SIG-M5 treated with dmso at 0.1 percent for 504 hours (cell line): ENCODE measurements around the gene ARHGEF2.
"Not testable (repeated sequence)": the region's sequence is repeated elsewhere in the genome, so short reads cannot be mapped to it uniquely, and the experiment has no call there.

Source experiments
- DNase-seq: peaks from one replicate; lab custom pipeline; 2025; ENCODE audit not compliant: unreplicated experiment; lab: John Stamatoyannopoulos, UW

The ARHGEF2 gene

DNA sequence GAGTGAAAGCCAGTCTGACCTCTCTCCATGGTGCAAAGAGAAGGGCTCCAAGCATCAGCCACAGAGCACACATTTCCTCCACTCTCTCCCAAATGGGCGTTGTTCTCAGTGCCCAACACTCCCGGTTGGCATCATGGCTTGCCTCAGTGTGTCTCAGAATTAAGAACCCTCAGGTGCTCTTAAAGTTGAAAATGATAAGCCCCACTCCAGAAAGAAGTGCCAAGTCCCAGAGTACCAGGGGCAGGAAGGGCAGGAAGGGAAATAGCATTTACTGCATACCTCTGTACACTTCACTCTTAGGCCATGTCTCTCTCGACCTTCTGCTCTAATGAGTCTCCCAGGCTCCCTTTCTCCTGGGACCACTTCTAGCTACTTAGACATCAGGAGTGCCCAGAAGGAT is 15.2 kb upstream of the ARHGEF2 start:
- DNase-seq: no peak

DNA sequence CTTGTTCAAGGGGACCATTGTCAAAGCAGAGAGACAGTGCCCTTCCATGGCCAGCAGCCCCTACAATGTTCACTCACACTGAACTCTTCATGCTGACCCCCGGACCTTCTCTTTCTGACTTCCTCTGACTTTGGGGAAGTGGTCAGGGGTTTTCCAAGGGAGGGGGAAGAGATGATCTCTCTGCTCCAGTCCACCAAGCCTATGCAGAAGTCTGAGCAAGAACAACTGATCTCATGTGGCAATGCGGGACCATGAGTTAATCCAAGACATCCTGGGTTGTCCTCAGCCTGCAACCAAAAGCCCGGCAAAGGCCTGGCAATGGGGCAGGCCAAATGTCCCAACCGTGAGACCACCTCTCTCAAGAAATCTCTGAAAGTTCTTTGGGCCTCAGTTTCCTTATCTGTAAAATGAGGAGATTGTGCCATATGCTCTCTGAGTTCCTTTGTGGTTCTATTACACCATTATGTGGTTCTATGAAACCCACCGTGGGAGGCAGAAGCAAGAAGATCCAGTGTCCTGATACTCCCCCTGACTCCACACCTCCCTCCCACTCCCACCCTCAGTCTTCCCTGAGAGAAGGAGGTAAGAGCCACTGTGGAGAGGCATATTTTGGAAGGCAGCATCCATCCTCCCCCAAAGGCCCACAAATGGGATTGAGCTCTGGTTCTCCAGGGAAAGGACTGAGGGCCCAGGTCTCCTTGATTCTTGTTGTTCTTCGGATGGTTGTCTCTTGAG is 11.8 kb upstream of the ARHGEF2 start:
- peak; percentile 59 for DNase-seq

DNA sequence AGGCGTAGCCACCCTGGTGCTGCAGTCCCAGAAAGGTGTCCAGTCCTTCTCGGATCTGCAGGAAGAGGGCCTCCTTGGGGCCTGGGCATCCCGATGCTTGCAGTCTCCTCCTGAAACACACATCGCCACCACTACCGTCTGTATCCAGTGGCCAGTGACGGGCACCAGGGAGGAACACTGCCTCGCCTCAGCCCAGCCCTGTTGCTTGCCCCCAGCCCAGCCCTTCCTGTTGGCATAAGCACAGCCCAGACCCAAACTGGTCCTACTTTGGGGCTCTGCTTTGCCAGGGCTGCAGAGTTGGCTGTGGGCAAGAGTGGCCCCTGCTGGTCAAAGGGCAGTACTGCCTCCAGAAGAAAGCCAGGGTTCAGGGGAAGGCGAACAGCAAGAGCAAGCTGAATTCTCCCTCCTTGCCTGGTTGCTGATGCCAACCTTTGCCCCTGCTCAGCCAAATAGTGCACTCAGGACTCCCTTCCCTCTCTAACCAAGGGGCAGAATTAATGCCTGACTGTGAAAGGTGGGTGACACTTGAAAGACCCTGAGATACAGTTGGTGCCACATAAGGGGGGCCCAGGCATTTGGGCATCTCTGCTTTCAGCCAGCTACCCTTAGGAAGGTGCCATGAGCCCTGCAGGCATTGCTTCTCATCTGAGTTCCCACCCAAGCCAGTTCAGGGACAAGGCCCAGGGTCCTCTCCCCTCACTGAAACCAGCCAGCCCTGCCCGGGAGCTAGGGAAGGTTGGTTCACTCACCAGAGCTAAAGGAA is 11.1 kb upstream of the ARHGEF2 start:
- DNase-seq: peak; percentile 81

DNA sequence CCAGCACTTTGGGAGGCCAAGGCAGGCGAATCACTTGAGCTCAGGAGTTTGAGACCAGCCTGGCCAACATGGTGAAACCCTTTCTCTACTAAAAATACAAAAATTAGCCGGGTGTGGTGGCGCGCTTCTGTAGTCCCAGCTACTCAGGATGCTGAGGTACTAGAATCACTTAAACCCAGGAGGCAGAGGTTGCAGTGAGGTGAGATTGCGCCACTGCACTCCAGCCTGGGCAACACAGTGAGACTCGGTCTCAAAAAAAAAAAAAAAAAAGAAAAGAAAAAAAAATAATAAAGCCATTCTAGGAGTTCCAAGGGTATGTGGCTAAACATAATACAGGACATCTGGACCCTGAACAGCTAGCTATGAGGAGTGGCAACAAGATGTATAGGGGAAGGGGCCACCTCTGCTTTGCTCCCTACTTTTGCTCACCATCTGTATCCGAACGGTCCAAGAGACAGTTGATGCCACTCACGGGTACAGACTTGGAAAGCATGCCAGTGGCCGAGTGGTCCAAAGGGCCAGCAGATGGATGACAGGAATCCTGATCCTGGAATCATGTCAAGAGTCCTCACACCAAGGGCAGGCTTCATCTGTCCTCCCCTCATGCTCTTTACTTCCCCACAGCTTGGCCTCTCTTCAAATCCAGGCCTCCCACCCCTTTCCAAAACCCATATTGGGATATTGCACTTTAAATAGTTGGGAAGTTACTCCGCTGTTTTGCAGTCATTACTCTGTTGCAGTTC is 6.7 kb upstream of the ARHGEF2 start:
- DNase-seq: not testable (repeated sequence)

DNA sequence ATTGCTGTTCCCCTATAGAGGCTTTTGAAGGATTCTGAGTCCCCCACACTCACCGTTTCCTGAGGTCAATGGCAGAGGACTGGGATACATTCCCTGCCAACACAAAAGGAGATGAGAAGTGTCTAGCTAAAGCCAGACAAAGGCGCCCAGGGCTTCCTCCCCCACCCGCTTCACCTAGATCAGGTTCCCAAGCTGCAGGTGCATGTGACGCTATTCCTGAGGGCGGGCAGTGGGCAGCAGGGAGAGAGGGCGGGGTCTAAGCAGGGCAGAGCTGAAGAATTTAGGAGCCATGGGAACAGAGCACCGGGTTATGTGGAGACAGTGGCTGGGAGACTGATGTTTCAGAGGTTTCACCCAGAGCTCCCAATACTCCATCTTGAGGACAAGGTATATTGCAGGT is 6.0 kb upstream of the ARHGEF2 start:
- no peak for DNase-seq

DNA sequence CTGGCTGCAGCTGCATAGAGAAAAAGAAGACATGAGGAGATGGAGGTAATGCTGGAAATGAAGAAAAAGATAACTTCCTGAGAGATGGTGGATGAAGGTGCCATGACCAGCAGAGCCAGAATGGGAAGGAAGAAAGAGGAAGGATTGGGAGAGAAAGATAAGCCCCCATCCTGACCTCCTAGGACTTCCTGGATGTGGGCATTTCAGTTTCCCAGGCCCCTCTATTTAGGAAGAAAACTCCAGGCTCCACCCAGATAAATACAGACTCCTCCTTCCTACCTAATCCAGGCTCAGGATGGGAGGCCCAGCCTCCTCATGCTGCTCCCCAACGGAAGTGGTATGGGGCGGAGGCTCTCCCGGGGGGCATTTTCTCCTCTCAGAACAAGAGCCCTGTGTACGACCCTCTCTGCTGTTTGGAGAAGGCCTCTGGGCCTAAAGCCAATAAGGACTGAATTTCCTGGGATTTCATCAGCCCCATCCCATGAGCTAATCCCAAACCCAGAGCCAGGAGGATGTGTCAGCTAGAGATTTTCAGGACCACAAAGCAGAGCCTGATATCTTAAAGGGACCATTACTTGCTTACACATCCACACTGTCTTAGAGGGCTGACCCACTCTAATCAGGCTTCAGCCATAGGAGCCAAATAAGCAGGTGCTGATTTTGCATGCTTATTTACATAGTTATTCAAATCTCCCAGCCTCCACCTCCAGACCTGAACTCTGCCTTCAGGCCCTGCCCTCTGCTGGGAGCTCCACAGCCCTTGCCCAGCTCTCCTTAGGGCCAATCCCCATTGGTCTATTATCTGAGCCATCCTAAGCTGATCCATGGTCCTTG is 5.1 kb upstream of the ARHGEF2 start:
- DNase-seq: no peak

DNA sequence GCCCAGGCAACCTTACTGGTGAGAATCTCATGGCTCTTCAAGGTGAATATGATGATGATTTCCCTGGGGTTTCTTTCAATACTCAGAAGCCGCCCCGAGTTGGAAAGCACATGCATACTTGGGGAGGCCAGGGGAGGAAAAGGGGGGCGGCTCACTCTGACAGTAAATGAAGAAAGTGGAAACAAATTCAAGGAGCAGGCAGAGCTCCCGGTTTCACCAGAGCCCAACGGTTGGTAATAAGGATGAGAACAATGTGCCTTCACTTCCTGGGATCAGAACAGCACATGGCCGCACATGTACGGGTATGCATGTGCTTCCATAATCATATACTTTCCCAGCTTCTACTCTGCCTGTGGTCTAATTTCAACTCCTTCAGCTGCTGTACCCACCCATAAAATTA is 3.8 kb upstream of the ARHGEF2 start:
- no peak for DNase-seq

DNA sequence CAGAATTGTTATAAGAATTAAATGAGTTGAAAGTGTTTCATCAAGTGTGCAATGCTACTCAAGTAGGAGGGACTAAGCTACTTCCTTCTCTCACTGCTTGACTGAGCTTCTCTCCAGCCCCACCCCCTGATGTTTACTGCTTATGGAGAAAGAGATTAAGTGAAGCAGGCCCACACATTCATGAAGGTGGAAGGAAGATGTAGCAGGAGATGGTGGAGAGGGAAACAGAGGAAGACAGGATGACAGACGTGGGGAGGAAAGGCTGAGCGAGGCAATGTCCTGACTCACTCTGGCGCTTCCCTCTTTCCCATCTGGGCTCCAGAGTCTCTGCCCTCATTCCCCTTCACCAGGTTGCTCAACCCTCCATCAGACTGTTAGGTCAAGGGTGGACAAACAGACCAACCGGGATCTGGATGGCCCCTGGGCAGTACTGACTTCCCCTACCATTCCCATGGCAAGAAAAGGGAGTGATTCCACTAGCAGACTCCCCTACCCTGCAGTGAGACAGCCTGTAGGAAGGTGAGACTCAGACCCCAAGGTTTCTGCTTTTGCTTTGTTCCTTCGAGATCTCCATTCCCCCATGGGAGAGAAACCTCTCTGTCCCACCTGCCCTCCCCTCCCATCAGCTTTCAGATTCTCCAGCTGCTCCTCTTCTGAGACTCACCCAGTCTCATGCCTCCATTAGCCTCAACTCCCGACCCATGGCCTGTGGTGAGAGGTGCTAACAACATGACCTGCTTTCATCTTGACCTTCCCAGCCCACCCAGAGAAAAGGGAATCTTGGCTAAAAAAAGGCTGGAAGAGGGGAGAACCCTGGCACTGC is 3.1 kb upstream of the ARHGEF2 start:
- peak; percentile 85 for DNase-seq

DNA sequence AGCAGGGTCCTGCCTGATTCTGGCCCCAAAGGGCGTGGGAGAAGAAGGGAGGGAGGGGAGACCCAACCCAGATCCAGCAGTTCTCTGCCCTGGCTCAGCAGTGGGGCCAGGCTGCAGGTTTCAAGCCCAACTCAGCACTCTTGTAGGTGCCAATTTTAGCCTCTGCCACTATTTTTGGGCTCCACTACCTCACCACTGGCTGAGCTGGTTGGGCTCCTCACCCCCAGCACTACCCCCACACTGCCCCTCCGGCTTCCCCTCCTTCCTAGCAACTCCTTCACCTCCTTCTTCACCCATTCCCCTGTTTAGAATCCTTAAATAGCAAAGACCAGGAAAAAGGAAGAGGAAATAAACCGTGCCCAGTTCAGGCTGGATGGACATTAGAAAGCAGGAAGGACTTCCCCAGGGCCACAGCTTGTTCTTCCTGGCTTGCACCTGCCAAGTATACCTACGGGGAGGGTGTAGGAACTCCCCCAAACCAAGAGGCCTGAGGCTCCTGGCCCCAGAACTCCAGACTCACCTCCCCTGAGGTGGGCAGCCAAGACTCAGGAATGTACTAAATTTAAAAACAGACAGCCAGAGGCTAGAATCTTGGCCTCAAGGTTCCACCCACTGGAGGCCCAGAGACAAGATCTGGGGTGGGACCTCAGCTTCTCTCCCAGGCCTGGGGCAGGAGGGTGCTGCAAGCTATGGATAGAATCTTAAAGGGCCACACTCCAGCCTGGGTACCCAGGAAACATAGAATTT is 1.4 kb upstream of the ARHGEF2 start:
- peak; percentile 78 for DNase-seq

DNA sequence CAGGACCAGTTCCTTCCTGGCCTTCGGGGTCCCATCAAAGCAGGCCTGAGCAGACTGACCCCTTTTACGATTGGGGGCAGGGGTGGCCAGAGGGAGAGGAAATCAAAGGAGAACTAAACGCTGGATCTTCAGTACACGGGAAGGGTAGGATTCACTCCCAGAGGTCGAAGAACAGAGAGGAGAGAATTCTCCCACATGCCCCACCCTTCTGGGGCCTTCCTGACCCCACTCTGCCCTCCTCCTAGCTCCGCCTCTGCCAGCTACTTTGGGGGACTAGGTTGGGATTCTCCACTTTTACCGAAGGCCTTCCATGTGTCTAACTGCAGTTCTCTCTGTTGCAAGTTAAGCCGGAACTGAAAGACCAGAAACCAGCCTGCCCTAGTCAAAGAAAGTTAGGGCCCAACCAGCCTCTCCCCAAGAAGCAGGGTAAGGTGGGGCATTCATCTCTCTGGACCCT is 654 bp upstream of the ARHGEF2 start:
- peak; percentile 87 for DNase-seq

DNA sequence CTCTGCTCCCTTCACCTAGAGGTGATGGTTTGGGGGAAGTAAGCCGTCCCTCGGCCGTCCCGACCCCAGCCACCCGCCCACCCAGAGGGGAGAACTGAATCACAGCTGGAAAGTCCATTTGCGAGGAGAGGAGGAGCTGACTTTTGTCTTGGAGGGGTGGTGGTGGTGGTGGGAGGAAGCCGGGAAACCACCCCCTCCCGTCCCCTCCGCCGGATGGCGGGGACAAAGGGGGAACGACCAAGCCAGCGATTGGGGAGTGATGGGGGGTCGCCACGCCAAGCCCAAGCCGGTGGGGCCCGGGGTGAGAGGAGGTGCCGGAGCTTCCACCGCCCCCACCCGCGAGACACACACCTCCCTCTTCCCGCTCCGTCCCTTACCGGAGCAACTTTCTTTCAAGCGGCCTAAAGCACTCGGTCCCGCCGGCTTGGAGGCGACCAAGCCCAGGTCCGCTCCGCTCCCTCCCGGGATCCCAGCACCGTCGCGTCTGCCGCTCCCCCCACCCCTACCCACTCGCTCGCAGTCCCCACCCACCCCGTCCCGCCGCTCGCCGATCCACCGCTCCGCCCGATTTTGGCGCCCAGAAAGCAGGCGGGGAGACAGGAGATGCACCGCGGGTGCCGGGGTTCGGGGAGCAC is 540 bp downstream of the ARHGEF2 start:
- DNase-seq: no peak

DNA sequence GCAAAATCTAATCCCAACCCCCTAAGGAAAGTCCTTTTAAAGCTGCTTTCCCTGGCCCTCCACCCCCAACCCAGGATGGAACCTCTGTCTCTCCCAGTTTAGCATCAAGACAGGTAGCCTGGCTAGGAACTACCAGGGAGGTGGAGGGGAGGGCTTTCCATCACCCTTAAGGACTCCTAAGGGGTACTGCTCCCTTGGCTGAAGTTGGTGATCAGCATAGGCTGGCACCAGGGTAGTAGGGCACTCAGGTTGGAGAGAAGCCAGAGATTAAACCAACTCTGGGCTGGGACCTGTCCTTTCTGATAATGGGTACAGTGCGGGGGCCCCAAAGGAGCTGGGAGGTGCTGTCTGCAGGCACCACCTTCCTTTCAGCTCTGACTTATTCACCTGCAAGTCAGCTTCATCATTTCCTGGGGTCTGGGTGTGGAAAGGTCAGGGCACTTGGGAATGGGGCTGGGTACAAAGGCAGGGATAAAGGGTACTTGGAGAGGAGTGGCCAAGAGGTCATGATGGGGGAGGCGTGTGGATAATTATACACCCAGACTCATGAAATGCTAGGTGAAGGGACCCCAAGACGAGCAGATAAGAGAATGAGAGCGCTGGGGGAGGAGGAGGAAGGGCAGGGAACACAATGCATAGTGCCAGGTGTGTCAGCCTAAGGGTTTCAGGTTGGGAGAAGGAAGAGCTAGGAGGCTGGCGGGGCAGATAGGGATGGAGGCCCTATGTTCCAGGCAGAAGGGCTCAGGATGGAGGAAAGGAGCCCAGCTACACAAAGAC is 1.2 kb downstream of the ARHGEF2 start:
- DNase-seq: no peak

DNA sequence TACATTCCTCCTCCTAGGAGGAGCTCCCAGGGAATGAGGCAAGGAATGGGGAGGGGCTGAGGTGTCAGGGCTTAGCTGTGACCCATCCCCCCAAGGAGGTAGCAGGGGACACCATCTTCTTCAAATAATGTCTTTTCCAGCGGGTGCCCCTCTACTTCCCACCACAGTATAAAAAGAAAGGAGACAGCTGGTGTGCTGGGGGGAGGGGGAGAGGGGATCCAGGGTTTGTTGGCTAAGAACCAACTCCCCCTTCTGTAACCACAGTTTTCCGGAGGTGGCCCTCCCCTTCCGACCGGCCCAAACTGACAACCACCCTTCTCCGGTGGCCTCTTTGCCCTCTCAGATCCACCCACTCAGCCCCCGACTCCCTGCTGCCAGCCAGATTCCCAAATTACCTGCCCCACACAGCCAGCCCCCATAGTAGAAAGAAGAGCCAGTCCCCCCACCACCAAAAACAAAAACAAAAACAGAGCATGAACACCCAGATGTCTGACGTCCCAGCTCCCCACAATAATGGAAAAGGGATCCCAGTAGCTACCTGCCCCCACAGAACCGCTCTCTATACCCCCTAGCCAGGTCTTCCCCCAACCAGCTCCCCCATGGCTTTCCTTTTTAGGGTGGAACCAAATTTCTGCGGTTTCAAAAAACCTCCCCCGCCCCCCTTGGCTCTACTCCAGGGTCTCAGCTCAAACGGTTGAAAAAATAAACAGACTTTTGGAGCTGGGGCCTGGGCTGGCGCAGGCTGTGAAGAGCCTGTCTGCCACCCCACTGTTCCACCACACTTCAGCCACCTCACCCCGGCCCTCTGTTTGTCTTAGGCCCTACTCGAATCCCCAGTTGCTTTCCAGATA is 2.1 kb downstream of the ARHGEF2 start:
- peak; percentile 99 for DNase-seq

DNA sequence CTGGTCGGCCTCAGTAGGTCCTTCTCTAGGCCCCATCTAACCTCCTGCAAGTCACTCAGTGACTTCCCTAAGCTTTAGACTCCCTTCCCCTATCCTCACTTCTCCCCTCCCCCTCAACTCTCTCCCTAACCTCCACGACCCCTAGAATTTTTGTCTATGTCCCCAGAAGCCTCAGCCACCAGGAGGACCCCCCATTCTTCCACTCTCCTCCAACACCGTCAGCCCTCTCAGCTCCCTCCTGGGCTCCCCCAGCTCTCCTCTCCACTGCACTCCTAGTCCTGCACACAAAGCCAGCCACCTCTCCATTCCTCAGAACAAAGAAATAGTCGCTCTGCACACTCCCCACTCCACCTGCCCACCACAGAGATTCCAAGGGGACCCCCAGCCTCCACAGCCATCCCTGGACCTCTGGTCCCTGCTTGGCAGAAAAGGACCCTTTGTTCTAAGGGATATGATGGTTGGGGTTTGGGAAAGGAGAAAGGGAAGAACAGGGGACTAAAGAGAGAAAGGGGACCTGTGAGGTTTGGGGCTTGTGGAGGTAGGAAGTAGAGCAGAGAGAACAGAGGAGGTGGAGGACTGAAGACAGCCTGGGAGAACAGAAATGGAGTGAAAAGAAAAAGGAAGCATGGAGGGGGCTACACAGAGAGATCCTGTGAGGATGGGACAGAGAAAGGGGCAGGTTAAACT is 2.8 kb downstream of the ARHGEF2 start:
- DNase-seq: peak; percentile 67

DNA sequence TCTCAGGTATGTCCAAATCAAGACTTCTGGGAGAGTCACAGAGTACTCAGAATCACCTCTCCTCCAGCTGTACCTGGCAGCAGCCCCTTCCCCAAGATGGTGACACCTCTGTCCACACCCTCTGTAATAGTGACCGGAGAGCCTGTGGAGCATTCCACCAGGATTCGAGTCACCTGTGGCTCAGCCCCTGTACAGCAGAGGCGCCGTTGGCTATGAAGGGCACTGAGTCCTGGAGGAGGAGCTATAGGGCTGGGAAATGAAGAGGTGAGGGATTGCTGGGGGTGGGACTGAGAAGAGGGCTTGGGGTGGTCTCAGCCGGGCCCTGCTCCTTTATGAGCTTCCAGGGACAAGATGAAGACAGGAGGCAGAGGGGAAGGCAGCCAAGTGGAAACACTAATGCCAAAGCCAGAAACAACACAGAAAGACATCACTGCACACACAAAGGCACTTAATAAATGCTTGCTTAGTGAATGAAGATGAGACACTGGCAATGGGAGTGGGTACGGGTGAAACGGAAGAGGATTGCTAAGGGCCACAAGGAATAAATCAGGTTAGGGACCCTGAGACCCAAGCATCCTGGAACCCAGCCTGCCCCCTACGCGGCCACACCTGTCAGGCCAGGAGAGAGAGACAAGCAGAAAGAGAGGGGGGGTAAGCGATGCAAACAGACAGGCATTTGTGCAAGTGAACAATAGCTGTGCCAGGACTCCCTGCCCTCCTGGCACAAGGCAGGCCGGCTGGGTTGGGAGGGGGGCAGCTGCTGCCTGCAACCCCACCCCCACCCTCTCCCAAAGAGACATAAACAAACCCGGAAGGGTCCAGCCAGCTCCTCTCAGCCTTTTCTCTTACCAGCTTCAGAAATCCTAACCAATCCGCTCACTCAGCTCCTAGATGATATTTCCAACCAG is 3.9 kb downstream of the ARHGEF2 start:
- DNase-seq: no peak

DNA sequence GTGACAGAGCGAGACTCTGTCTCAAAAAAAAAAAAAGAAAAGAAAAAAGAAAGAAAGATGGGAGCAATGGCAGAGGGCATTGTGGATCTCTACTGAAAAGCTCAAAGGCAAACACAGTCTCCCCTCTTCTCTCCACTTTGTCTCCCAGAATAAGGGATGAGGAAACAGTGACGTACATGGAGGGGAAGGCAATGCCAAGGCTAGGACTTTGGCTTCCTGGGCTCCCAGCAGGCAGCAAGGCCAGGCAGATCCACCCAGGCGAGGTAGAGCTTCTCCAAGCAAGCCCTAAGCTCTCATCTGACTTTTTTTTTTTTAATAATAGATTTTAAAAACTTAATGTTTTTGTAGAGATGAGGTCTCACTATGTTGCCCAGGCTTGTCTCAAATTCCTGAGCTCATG is 4.6 kb downstream of the ARHGEF2 start:
- no peak for DNase-seq
